ENCODE results near the gene NQO1.
A peak's percentile ranks its signal among the peaks of the same experiment; 100 is the strongest.
"Not testable (repeated sequence)": the region's sequence is repeated elsewhere in the genome, so short reads cannot be mapped to it uniquely, and the experiment has no call there.

NQO1 gene

GRCh38 chr16:69757375-69757774 lies 31.0 kb upstream of the NQO1 start:
- not testable (repeated sequence) for H3K4me1 ChIP-seq (ENCODE audit: control insufficient read depth, low read depth, low read length); H3K4me3 ChIP-seq (ENCODE audit: low read length); H3K36me3 ChIP-seq (ENCODE audit: control insufficient read depth, low read depth, low read length); H3K9ac ChIP-seq (ENCODE audit: low read length); H3K27ac ChIP-seq (ENCODE audit: low read length); H3K27me3 ChIP-seq (ENCODE audit: control insufficient read depth, insufficient read depth, low read length); H3K9me3 ChIP-seq (ENCODE audit: control insufficient read depth, low read depth, low read length)

GRCh38 chr16:69756705-69757104 lies 30.3 kb upstream of the NQO1 start:
- Histone ChIP-seq H3K9me3 (ENCODE audit: control insufficient read depth, low read depth, low read length) (no peaks in the 10 kb centered on the region), H3K36me3 (ENCODE audit: control insufficient read depth, low read depth, low read length) (peaks cover 7% of the 10 kb centered on the region), H3K9ac (ENCODE audit: low read length) (no peak overlapping the region), H3K4me3 (ENCODE audit: low read length) (no peak overlapping the region), H3K27me3 (ENCODE audit: control insufficient read depth, insufficient read depth, low read length) (no peaks in the 10 kb centered on the region), H3K4me1 (ENCODE audit: control insufficient read depth, low read depth, low read length) (peaks cover under 1% of the 10 kb centered on the region), H3K27ac (ENCODE audit: low read length) (no peak overlapping the region)

- no peaks in the 10 kb centered on the region for H3K9me3 ChIP-seq (ENCODE audit: control insufficient read depth, low read depth, low read length)
- no peaks in the 10 kb centered on the region for H3K27me3 ChIP-seq (ENCODE audit: control insufficient read depth, insufficient read depth, low read length)
- peak within 1 kb of the TSS; percentile 98 for H3K9ac ChIP-seq (ENCODE audit: low read length)
- H3K4me3 ChIP-seq (ENCODE audit: low read length): peak within 1 kb of the TSS; percentile 93
- peak within 1 kb of the TSS; percentile 94 for H3K27ac ChIP-seq (ENCODE audit: low read length)
- H3K4me1 ChIP-seq (ENCODE audit: control insufficient read depth, low read depth, low read length): no peaks in the 10 kb centered on the region
- H3K36me3 ChIP-seq (ENCODE audit: control insufficient read depth, low read depth, low read length): peaks cover 22% of the 10 kb centered on the region
These were observed 28.3 kb upstream of the NQO1 start, which contains the start of gene NOB1 for GRCh38 chr16:69754469-69755310. NOB1 (minus strand) TSS chr16:69754926; CDS start chr16:69754910, 16 bp downstream.

- no peaks in the 10 kb centered on the region for H3K9me3 ChIP-seq (ENCODE audit: control insufficient read depth, low read depth, low read length)
- peak overlapping the region; percentile 93 for H3K4me3 ChIP-seq (ENCODE audit: low read length)
- H3K36me3 ChIP-seq (ENCODE audit: control insufficient read depth, low read depth, low read length): peaks cover 25% of the 10 kb centered on the region
- no peaks in the 10 kb centered on the region for H3K4me1 ChIP-seq (ENCODE audit: control insufficient read depth, low read depth, low read length)
- peak overlapping the region; percentile 94 for H3K27ac ChIP-seq (ENCODE audit: low read length)
- H3K27me3 ChIP-seq (ENCODE audit: control insufficient read depth, insufficient read depth, low read length): no peaks in the 10 kb centered on the region
- peak overlapping the region; percentile 98 for H3K9ac ChIP-seq (ENCODE audit: low read length)
These were observed 27.7 kb upstream of the NQO1 start for GRCh38 chr16:69754143-69754468.

GRCh38 chr16:69748694-69749345 lies 22.5 kb upstream of the NQO1 start:
- no peaks in the 10 kb centered on the region for H3K27me3 ChIP-seq (ENCODE audit: control insufficient read depth, insufficient read depth, low read length)
- H3K27ac ChIP-seq (ENCODE audit: low read length): no peak overlapping the region
- no peaks in the 10 kb centered on the region for H3K9me3 ChIP-seq (ENCODE audit: control insufficient read depth, low read depth, low read length)
- no peaks in the 10 kb centered on the region for H3K4me1 ChIP-seq (ENCODE audit: control insufficient read depth, low read depth, low read length)
- no peak overlapping the region for H3K9ac ChIP-seq (ENCODE audit: low read length)
- no peak overlapping the region for H3K4me3 ChIP-seq (ENCODE audit: low read length)
- H3K36me3 ChIP-seq (ENCODE audit: control insufficient read depth, low read depth, low read length): peaks cover 75% of the 10 kb centered on the region

- peaks cover 88% of the 10 kb centered on the region for H3K36me3 ChIP-seq (ENCODE audit: control insufficient read depth, low read depth, low read length)
- no peaks in the 10 kb centered on the region for H3K27me3 ChIP-seq (ENCODE audit: control insufficient read depth, insufficient read depth, low read length)
- H3K4me1 ChIP-seq (ENCODE audit: control insufficient read depth, low read depth, low read length): no peaks in the 10 kb centered on the region
- no peak overlapping the region for H3K27ac ChIP-seq (ENCODE audit: low read length)
- no peak overlapping the region for H3K4me3 ChIP-seq (ENCODE audit: low read length)
- H3K9ac ChIP-seq (ENCODE audit: low read length): no peak overlapping the region
- no peaks in the 10 kb centered on the region for H3K9me3 ChIP-seq (ENCODE audit: control insufficient read depth, low read depth, low read length)
These were observed 20.8 kb upstream of the NQO1 start for GRCh38 chr16:69747115-69747514.

- no peak overlapping the region for H3K27ac ChIP-seq (ENCODE audit: low read length)
- H3K4me1 ChIP-seq (ENCODE audit: control insufficient read depth, low read depth, low read length): no peaks in the 10 kb centered on the region
- no peak overlapping the region for H3K4me3 ChIP-seq (ENCODE audit: low read length)
- H3K36me3 ChIP-seq (ENCODE audit: control insufficient read depth, low read depth, low read length): peaks cover 91% of the 10 kb centered on the region
- no peak overlapping the region for H3K9ac ChIP-seq (ENCODE audit: low read length)
- no peaks in the 10 kb centered on the region for H3K27me3 ChIP-seq (ENCODE audit: control insufficient read depth, insufficient read depth, low read length)
- H3K9me3 ChIP-seq (ENCODE audit: control insufficient read depth, low read depth, low read length): no peaks in the 10 kb centered on the region
These were observed 19.6 kb upstream of the NQO1 start for GRCh38 chr16:69745959-69746358.

GRCh38 chr16:69745232-69745612 lies 18.9 kb upstream of the NQO1 start:
- Histone ChIP-seq H3K9me3 (ENCODE audit: control insufficient read depth, low read depth, low read length) (no peaks in the 10 kb centered on the region), H3K36me3 (ENCODE audit: control insufficient read depth, low read depth, low read length) (peaks cover 89% of the 10 kb centered on the region), H3K27me3 (ENCODE audit: control insufficient read depth, insufficient read depth, low read length) (no peaks in the 10 kb centered on the region), H3K4me3 (ENCODE audit: low read length) (no peak overlapping the region), H3K9ac (ENCODE audit: low read length) (no peak overlapping the region), H3K4me1 (ENCODE audit: control insufficient read depth, low read depth, low read length) (no peaks in the 10 kb centered on the region), H3K27ac (ENCODE audit: low read length) (no peak overlapping the region)

- Histone ChIP-seq H3K27ac (ENCODE audit: low read length) (no peak overlapping the region), H3K4me3 (ENCODE audit: low read length) (no peak overlapping the region), H3K36me3 (ENCODE audit: control insufficient read depth, low read depth, low read length) (peaks cover 90% of the 10 kb centered on the region)
These were observed 18.2 kb upstream of the NQO1 start for GRCh38 chr16:69744363-69745231.

GRCh38 chr16:69741951-69742904 lies 15.9 kb upstream of the NQO1 start:
- no peaks in the 10 kb centered on the region for H3K4me1 ChIP-seq (ENCODE audit: control insufficient read depth, low read depth, low read length)
- peaks cover 68% of the 10 kb centered on the region for H3K36me3 ChIP-seq (ENCODE audit: control insufficient read depth, low read depth, low read length)
- H3K9me3 ChIP-seq (ENCODE audit: control insufficient read depth, low read depth, low read length): no peaks in the 10 kb centered on the region
- no peaks in the 10 kb centered on the region for H3K27me3 ChIP-seq (ENCODE audit: control insufficient read depth, insufficient read depth, low read length)
- no peak overlapping the region for H3K9ac ChIP-seq (ENCODE audit: low read length)
- no peak overlapping the region for H3K27ac ChIP-seq (ENCODE audit: low read length)
- no peak overlapping the region for H3K4me3 ChIP-seq (ENCODE audit: low read length)

More at GRCh38 chr16:69744363-69745231, 18.2 kb upstream of the NQO1 start:
- Histone ChIP-seq H3K27me3 (ENCODE audit: control insufficient read depth, insufficient read depth, low read length) (no peaks in the 10 kb centered on the region), H3K9ac (ENCODE audit: low read length) (no peak overlapping the region), H3K4me1 (ENCODE audit: control insufficient read depth, low read depth, low read length) (no peaks in the 10 kb centered on the region), H3K9me3 (ENCODE audit: control insufficient read depth, low read depth, low read length) (no peaks in the 10 kb centered on the region)
